ENCODE data around the gene VSIG10L2.
"Not testable (repeated sequence)": the region's sequence is repeated elsewhere in the genome, so short reads cannot be mapped to it uniquely, and the experiment has no call there.

The VSIG10L2 gene

DNA sequence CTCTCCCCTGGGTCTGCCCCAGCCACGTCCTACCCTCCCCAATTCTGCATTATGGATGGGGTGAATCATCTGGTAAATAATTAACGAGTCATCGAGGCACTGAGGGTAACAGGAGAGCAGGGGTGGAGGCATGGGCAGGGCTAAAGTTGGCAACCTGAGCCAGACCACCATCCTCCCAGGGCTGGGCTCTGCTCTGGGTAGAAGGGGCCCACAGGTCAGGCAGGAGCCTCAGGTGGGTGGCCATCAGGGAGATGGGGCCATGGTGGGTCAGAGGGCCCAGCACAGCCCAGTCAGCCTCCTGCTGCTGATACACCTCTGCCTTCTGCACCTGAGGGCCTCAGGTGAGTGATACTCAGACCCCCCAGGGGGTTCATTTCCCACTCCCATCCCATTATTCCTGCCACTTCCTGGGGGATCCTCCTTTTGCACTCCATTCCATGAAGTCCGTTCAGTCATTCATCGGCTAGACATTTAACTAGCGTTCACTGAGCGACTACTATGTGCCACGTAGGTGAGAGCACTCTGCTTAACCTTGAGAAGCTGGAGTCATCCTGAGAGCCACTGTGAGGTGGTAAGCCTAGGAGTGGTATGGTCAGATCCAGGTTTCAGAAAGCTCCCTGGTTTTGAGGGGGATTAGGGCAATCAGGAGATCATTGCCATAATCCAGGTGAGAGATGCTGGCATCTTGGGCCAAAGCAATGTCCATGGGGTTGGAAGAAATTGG lies at the start of gene VSIG10L2:
TSS of gene VSIG10L2 (plus strand) at position 248 of the 724 bp plus-strand sequence. CDS start at position 260, 12 bp downstream.
- no peak for DNase-seq

DNA sequence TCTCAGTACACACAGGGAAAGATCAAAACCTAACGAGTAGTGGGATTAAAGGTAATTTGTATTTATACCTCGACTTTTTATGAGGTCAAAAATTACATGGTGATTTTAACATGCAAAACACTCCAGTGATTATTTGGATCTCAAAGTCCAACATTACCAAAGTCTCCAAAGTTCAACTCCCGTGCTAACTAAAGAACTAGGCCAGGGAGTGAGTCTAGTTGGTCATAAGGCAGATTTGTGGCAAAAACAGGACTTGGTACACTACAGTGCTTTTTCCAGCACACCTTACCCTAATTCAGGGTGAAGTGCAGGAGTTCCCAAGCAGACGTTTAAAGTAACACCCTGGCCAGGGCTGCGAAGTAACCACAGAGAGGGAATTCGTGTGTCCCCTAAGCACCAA lies 44.0 kb upstream of the VSIG10L2 start:
- DNase-seq: no peak

DNA sequence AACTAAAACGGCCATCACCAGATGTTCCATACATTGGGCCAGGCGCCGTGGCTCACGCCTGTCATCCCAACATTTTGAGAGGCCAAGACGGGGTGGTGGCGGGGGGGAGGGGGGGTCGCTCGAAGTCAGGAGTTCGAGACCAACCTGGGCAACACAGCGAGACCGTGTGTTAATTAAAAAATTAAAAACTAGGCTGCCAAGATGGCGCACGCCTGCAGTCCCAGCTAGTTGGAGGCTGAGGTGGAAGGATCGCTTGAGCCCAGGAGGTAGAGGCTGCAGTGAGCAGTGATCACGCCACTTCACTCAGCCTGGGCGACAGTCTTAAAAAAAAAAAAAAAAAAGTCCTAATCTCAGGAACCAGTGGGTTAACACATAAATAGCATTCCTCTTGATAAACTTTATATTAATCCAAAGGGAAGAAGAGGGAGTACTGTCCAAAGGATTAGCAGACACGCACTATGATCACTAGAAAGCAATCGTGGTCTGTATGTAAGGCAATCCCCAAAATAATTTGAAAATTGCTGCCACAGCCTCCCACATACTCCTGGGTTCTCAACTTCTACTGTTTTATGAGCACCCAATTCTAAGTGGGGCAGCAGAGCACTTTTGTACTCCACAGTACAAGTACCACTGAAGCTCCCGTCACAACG lies 43.4 kb upstream of the VSIG10L2 start:
- DNase-seq: no peak

DNA sequence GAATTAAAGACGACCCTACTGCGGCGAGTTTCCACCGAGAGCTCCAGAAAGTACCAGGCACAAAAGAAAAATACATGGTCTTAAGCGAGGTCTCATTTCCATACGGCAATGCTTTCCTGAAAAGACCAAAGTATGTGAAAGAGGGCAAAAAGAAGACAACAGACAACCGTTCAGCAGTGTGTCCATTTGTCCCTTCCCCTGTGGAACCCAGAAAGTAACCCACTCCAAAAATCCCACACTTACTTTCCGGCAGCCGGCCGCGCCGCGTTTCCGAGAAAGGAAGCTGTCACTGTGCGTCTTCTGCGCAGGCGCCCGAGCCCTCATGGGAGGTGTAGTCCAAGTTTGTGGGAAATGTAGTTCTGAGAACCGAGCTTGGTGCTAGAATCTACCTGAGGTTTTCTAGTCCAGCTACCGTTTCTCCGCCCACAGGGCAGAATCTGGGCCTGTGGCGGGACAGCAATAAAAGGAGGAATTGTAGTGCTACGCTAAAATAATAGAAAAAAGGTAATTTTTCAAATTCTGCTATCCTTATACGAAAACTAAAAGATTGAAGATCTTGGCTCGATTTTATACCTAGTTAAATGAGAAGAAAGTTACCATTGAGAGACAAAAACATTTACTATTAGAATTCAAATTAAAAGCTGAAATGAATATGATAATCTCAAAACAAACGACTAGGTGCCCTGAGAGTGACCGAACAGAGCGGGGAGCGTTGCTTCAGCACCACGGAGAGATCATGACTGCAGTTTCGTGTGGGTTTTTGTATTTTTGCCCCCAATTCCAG lies 42.7 kb upstream of the VSIG10L2 start, which contains the start of gene PUS3:
TSS of gene PUS3 (minus strand) at position 280 of the 784 bp plus-strand sequence. CDS start 6,922 bp downstream, outside the sequence.
- DNase-seq: peak; percentile 82 to 89

DNA sequence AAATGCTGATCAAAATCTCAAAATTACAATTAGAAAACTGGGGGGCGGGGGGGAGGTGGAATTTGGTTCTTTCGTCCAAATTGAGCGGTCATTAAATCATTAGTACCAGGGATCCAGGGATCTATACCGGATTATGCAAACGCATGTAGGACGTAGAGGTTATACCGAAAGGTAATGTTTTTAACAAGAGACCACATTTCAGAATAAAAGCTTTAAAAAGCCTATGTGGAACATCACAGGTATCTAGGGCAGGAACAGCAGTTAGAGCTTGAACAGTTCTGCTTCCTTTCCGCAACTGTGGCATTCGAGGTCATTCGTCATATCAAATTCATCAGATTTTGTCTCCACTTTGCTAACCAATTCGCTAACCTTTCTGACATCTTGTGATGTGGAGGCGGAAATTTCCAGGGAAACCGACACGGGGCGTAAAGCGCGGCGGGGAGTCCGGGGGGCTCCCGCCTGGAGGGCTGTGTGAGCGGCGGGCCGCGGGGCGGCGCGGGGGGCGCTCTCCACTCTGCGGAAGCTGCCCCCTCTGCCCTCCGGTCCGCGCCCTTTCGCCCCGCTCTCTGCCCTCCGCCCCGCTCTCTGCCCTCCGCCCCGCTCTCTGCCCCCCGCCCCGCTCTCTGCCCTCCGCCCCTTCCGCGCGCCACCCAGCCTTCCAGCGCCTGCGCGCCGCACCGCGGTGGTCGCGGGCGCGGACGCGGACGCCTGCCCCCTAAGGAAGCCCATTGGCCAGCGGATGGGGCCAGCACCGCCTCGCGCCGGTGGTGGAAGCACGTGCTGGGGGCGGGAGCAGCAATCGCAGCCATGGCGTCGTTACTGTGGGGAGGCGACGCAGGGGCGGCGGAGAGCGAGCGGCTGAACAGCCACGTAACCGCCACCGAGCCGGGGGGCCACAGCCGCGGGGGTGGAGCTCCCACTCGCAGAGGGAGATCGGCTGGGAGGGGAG lies 41.9 kb upstream of the VSIG10L2 start, which contains the start of gene DDX25:
TSS of gene DDX25 (plus strand) at position 798 of the 949 bp plus-strand sequence. CDS start at position 808, 10 bp downstream.
- DNase-seq: peak in 1 of 2 donors; percentile 4

DNA sequence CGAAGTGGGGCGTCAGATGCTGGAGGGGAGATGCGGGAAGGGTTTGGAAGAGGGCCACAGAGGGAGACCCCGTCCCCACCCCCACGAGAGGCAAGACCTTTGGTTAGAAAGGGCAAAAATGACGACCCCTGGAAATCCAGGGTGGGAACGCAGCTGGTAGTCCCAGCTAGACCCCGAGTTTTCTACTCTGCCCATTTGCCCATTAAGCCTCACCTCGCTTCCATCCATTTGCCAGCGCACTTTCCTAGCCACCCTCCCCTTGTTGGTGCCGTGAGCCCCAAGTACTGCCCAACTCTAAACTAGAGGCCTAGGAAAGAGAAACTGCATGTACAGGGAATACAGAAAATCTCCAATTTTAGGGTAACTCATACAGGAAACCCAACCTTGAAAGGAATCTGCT lies 41.2 kb upstream of the VSIG10L2 start:
- no peak for DNase-seq

DNA sequence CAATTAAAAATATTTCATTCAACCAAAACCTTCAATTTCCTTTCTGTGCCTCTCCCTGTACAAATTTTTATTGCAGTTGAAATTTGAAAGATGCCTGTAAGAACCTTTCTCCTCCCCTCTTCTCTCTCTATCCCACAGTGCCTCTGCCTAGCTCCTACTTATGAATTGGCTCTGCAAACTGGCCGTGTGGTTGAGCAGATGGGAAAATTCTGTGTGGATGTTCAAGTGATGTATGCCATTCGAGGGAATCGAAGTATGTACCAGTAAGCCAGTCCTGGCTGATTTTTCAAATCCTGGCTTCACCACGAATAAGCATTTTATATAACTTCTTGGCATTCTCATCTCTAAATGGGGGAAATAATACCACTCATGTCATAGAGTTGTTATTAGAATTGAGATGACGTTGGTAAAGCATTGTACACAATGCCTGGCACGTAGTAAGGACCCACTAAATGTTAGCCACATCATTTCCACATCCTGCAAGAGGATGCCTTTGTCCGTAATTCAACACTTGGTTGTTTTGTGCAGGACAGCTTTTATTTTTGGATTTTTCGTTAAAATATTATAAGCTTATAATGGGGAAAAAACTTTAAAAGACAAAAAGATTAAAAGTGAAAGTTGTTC lies 35.5 kb upstream of the VSIG10L2 start:
- DNase-seq: no peak

DNA sequence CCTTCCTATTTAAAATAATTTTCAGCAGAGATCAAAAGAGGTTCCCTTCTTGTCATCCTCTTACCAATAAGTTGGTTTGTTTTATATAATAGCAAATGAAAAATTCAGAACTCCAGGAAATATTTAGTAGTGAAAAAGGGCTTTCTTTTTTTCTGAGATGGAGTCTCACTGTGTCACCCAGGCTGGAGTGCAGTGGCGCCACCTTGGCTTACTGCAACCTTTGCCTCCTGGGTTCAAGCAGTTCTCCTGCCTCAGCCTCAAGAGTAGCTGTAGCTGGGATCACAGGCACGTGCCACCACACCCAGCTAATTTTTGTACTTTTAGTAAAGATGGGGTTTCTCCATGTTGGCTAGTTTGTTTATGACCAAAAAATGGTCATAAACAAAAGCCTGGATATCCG lies 31.2 kb upstream of the VSIG10L2 start:
- not testable (repeated sequence) for DNase-seq

DNA sequence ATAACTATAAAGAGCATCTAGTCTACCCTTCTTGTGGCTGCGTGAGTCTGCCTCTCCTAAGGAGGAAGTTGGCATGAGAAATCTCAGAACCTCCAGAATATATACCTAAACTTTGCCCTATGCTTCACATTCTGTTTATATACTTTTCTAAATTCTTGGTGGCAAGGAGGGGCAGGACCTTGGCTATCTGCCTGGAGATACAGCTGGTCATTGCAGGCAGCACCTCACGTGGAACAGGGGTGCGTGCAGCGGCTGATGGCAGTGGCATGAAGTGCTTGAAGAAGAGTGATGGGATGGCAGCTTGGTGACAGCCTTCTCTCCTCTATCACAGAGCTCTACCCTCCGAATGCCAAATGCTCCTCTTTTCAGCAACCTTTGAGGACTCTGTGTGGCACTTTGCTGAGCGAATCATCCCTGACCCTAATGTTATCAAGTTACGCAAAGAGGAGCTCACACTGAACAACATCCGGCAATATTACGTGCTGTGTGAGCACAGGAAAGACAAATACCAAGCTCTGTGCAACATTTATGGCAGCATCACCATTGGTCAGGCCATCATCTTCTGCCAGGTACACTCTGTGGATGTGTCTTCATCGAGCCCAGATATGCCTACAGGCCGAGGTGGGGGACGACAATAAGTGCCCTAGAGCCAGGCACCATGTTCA lies 29.0 kb upstream of the VSIG10L2 start:
- DNase-seq: no peak

DNA sequence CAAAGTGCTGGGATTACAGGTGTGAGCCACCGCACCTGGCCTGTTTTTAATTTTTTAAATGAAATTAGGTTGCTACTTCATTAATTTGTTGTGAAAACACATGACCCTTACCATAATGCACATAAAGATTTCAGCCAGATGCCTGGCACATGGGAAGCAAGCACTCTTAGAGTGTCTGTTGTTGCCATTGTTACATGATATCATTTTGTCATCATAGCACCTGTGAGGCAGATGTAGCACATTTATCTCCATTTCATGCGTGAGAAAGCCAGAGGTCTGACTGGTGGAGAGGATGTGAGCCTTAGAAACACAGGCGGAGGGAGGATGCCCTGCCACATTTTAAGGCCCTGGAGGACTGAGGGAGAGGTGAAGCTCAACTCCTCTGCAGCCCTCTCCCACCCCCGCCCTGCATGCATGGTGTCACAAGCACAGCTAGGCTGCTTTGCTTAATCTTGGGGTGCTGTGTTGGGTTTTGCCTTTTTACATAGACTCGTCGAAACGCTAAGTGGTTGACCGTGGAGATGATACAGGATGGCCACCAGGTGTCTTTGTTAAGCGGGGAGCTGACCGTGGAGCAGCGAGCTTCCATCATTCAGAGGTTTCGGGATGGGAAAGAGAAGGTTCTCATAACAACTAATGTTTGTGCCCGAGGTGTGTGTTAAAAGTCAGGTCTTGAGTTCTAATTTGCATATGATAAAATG lies 27.6 kb upstream of the VSIG10L2 start:
- DNase-seq: no peak

DNA sequence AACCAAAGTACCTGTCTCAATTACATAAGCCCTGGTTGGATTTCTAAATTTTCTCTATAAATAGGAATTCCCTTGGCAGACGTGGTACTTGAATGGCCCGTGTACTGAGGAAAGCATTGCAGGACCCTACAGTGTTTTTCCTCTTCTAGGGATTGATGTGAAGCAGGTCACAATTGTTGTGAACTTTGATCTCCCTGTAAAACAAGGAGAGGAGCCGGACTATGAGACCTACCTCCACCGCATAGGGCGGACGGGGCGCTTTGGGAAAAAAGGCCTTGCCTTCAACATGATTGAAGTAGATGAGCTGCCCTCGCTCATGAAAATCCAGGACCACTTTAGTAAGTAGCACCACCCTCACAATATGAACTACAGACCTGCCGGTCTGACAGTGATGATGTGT lies 24.8 kb upstream of the VSIG10L2 start:
- no peak for DNase-seq

DNA sequence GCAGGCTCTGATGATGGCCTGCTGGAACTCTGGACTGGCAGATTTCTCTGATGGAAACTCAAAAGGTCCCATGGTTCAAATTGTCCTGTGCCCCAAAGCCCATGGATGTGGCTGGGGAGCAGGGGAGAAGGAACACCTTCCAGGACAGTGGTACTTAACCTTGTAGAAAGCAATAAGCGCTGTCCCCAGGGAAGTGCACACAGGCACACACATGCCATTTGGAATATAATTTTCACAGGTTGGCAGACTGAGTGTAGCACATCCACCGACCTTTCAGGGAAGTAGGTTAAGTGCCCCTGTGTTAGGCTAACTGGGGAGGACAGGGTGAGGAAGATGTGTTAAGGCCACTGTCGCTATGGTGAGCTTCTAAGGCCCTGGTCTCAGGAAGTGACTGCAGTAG lies 23.7 kb upstream of the VSIG10L2 start:
- DNase-seq: no peak

DNA sequence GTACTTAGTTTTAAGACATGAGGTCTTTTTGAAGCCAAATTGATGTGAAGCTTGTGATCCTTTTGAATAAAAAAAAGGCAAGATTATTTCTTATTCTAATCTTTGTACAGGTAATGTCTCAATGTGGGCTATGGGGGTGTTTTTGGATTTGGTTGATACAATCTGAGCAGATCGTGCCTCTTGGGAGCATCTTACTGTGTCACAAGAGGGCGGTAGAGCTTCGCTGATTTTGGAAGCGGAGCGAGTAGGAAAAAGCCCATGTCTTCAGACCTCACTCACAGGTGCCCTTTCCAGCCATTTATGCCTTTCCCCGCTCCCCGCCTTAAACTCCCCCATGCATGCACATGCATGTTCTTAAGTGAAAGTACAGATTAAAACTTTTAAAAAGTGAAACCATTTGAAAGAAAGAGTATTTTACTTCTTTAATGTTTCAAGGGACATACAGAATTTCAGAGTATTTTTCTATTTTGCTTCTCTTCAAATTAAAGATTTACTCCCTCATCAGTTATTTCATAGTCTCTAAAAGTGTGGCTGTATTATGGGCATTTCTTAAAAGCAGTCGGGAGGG lies 22.7 kb upstream of the VSIG10L2 start:
- DNase-seq: peak; percentile 35 to 74

DNA sequence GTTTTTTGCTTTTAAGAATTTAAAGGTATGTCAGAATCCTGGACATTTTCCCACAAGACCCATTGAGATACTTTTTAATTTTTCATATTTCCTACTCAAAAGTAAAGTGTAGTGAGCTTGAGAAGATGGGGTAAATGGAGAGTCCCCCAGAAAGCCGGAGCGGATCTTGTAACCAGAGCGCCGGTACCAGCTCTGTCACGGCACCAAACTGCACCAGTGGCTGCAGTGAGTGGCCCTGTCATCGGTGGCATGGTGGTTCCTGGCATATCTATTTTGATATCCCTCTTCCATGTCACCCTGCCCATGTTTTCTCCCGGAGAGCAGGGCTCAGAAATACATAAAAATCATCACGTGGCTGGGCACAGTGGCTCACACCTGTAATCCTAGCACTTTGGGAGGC lies 22.2 kb upstream of the VSIG10L2 start:
- no peak for DNase-seq

DNA sequence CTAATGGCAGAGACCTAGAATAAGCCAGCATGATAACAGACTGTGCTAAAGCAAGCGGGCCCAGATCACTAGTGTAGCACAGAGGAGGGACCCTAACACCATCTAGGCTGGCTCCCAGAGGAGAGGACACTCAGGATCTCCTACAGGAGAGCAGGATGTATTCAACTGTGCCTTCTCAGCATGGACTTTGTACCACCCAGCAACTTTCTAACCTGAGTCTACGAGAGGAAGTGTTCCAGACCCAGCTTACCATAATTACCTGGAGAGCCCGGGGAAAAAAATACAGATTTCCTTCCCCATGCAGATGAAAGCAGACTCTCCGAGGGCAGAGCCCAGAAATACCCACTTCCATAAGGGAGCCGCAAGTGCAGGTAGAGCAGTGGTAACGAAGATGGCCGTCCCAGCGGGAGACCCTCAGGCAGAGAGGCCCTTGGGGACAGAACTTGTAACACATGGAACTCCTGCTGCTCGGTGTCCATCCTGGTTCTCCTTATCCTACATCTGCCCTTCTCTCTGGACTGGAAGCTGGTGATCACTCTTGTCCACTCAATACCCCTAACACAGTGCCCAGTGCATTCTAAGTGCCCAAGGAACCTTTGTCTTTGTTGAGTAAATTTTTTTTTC lies 21.3 kb upstream of the VSIG10L2 start:
- DNase-seq: no peak

DNA sequence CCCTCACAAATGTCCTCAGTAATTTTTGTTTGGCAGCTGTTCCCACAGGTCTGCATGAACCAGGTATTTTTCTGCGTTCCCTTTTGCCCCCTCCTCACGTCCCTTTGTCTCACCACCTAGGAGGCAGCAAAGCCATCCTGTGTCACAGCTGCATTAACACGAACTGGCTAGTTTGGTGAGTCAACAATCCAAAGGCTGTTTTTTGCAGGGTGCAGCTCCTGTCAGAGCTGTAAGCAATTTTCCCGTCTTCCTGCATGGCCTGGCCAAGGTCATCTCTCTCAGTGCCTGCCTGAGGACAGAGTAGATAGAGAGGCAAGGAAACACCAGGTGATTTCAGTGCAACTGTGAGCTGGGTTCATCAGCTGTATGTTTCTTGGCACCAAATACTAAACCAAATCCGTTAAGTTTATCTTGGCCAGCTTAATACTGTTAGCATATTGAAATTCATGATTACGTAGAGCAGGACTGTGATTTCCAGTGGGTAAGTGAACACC lies 20.6 kb upstream of the VSIG10L2 start:
- no peak for DNase-seq

DNA sequence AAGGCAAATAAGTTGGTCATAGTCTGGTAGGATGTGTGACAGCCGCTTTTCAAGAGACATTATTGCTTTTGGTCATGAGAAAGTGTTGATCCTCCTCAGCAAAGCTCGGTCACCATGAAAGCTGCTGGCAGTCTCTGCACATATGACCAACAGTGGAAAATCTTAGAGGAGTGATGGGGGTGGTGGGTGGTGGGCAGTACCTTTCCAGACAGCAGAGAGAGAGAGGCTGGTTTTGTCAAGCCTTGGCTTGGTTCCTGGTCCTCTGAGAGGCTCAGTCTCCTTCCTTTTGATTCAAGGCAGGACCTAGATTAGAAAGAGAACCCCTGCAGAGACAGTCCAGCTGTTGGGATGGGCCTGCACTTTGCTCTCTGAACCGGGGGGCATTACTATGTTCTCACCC lies 20.0 kb upstream of the VSIG10L2 start:
- no peak for DNase-seq

DNA sequence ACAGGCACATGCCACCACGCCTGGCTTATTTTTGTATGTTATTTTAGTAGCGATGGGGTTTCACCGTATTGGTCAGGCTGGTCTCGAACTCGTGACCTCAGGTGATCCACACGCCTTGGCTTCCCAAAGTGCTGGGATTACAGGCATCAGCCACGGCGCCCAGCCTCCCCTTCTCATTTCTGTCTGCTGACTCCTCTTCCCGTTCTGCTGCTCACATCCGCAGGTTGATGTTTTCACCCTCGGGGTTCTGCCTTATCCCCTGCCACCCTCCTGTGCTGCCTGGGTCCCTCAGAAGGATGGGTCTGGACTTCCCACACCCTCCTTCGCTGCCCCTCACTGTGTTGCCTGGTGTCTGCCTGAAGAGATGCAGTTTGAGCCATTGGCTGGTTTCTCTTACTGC lies 19.2 kb upstream of the VSIG10L2 start:
- DNase-seq: no peak

DNA sequence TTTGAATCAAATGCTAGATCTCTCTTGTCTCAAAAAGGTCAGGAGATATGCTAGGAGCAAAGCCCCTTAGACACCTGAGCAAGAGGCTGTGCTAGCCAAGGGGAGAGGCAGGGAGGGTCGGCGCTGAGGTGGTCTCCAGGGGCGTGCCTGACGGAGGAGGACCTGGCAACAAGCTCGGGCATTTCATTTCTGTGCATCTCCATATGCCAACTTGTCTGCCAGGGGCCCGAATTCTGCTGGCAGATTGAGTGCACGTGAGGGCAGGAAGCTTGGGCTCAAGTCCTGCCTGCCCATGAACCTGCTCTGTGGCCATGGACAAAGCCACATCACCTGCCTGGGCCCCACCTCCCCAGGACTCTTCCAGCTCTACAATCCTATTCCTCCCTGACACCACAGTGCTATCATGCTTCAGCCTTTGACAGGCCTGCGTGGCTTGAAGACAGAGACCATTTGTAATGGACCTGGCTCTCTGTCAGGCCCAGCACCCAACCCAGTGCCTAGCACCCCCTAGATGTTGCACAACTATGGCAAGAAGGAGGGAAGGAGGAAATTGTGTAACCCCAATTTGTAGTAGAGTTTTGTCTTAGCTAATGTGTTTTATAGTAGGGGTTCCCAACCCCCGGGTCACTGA lies 16.3 kb upstream of the VSIG10L2 start:
- DNase-seq: no peak

Measured in inflammatory macrophage treated with lipopolysaccharide for 1 hour (primary cell).